Measurements from ENCODE around the gene TMSB10.
A peak's percentile ranks its signal among the peaks of the same experiment; 100 is the strongest.

TMSB10 gene

GRCh38 chr2:84880645-84881521 lies 24.6 kb upstream of the TMSB10 start, which contains the start of gene TRABD2A:
Gene TRABD2A (minus strand): TSS chr2:84881084. CDS start chr2:84881039, 45 bp downstream.
- DNase-seq, result peak; percentile 58

GRCh38 chr2:84881581-84882413 lies 23.7 kb upstream of the TMSB10 start:
- peak; percentile 92 for DNase-seq

GRCh38 chr2:84882414-84882738 lies 23.1 kb upstream of the TMSB10 start:
- DNase-seq, result no peak

DNA sequence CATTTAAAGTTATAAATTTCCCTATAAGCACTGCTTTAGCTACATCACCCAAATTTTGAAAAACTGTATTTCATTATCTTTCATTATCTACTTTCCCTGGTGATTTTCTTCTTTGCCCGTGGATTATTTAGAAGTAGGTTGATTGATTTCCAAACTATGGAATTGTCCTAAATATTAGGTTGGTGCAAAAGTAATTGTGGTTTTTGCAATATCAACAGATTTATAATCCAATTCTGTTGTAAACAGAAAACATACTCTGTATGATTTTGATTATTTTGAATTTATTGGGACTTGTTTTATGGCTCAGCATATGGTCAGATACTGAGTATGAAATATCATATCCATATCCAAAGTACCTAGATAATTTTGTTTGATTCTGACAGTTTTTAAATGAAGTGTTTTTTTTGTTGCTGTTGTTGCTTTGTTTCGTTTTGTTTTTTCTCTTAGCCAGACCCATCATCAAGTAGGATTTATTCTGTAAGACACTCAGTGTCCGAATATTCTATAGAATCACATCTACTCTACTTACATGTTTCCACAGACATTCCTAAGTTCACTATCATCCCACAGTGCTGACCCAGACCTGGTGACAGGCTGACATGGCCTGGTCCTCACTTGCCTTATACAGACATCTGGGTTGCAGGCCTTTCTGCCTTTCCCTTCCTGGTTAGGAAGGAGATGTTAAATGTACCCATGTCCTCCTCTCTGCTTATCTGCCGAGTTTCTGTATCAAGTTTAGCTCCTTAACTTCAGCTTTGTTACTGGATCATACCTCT lies 22.5 kb upstream of the TMSB10 start:
- DNase-seq, result no peak

DNA sequence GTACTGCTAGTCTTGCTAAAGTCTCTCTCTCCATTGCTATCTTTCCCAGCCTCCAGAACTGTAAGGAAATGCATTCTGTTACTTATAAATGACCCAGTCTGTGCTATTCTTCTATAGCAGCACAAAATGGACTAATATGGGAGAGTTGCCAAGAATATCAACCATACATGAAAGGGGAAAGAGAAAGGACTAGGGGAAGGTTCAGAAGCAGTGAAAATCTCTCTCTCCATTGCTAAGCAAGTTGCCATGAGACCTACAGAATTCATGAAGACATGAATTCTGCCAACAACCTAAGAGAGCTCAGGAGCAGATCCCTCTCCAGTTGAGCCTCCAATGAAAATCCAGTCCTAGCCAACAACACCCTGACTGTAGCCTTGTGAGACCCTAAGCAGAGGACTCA lies 21.0 kb upstream of the TMSB10 start:
- DNase-seq, result no peak

- DNase-seq, result no peak
These were observed 20.3 kb upstream of the TMSB10 start for GRCh38 chr2:84885111-84885510.

- no peak for DNase-seq
These were observed 18.7 kb upstream of the TMSB10 start for GRCh38 chr2:84886791-84887190.

- peak; percentile 88 for DNase-seq
These were observed 16.8 kb upstream of the TMSB10 start for GRCh38 chr2:84888401-84889276.

DNA sequence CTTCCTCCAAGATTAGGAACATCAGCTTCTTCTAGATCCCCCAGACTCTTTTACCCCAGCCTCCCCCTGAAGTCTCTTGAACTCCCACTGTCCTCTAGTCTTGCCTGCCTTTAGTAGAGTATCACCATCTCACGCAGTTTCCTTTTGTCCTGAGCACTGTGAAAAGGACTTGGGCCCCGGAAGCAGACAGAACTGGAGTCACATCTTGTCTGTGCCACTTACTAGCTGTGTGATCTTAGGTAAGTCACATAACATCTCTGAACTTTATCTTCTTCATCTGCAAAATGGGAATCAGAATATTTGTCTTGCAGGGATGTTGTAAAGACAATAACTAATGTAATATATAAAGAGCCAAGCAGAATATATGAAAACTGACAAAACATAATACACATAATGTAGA lies 16.1 kb upstream of the TMSB10 start:
- no peak for DNase-seq

DNA sequence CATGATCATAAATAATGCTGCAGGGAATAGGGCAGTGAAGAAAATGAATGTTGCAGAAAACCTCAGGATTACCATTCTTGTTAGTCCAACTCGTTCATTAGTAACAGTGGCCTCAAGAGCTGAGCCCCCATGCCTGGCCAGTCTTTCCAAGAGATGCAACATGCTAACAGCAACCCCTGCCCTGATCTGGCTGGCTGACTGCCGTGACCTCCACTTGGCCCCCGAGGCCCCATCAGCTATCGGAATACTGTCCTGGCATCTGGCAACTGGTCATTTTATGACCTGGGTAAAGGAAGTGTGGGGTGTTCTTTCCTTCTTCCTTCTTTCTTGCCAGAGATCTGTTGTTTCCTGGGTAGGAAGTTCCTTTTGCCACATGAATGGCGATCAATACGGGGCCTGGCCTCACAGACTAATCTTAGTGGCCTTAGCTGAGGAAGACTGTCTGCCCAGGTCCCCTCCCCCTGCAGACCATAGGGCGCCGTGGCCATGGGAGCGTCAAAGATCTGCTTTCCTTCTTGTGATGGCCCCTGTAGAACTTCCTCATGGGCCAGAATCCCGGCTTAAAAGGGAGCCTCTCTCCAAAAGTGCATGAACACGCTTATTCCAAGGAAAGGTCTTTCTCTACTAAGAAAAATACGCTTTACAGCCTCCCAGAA lies 14.0 kb upstream of the TMSB10 start:
- no peak for DNase-seq

DNA sequence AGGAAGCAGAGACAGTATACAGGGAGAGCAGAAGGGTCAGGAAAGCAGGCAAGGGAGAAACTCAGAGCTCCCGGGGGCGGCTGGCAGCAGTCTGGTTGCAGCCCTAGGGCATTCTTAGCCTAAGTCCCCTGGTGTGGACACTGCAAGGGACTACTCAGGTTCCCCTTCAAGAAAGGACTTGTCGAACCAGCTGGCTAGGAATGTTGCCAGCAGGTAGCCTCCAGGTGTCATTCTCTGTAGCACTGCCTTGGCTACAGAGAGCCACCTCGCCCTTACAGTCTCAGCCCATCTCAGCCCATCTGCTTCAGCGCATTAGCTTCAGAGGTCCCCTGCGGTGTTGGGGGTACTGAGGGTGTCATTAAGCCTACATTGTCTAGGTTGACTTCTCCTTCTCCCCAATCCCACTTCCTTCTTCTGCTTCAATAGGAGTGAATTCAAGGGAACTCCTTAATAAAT lies 11.3 kb upstream of the TMSB10 start:
- no peak for DNase-seq

GRCh38 chr2:84894758-84895520 lies 10.5 kb upstream of the TMSB10 start:
- DNase-seq, result peak; percentile 56

DNA sequence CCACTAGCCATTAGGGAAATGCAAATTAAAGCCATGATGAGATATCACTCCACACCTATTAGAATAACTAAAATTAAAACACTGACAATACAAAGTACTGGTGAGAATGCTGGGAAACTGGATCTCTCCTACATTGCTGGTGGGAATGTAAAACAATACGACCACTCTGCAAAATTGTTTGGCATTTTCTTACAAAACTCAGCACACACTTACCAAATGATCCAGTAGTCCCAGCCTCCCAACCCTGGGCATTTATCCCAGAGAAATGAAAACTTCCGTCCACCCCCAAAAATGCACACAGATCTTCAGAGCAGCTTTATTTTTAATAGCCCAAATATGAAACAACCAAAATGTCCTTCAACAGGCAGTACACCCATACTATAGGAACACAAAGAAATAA lies 8.9 kb upstream of the TMSB10 start:
- DNase-seq, result no peak

DNA sequence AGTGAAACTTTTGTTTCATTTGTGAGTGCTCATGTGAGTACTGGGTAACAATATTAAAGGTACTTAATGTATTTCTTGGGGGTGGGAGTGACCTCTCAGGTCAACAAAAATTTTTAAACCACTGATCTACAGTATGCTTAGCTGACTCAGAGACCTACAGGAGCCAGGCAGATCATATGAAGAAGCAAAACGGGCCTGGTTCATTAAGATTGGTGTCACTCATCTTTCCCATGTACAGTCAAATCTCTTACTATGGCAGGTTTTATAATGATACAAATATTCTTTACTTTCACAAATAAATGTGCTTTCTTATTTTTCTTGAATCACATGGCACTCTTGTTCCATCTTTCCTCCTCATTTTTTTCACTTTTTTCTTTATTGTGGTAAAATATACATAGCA lies 7.7 kb upstream of the TMSB10 start:
- no peak for DNase-seq

DNA sequence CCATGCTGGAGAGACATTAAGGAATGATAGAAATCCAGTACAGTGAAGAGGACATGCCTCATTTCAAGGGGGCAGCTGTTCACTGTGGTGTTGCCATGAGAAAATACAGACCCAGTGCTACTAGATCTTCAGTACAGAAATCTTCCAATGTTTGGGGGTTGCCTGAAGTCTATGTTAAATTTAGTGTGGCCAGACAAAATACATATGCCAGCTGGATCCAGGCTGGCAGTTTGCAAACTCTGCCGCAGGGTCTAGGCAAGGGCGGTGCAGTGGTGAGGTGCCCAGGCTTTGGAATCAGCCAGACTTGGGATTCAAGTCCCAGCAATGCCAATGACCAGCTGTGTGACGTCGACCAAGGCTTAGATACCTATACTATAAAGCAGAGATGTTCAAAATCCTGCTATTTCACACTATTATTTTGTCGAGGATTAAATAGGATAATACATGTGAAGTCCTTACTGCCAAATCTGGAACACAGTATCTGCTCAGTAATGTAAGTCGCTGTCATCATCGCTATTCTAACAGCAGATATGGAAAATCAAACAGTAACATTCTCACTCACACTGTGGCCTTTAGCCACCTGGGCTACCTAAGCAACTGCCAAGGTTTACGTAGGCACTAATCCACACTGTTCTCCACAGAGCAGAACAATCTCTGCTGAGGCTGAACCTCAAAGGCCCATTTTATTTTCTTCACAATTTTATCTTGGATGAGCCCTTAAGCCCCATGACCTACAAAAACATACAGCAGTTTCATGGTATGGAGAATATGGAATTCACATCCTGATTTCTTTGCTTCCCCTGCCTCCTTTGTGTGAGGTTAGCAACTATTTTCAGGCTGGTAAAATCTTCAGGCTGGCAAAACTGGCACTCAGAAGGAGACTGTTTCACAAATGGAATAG lies 5.9 kb upstream of the TMSB10 start:
- DNase-seq, result no peak

GRCh38 chr2:84900971-84901370 lies 4.5 kb upstream of the TMSB10 start:
- DNase-seq, result peak; percentile 51

DNA sequence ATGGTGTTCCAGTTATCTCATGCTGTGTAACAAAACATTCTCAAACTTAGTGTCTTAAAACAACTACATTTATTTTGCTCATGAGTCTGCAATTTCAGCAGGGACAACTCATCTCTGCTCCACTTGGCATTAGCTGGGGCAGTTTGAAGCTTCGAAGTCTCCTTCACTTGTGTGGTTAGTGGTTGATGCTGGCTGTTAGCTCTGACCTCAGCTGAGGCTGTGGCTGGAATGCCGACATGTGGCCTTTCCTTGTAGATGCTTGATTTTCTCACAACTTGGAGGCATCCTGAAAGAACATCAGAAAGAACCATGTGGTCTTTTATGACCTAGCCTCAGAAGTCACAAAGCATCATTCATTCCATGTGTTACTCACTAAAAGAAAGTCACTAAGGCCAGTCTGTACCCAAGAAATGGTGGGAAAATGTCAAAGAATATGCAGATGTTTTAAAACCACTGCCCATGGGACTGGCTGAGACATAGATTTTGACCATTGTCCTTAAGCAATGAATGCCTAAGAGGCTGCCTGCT lies 3.8 kb upstream of the TMSB10 start:
- peak; percentile 44 for DNase-seq

DNA sequence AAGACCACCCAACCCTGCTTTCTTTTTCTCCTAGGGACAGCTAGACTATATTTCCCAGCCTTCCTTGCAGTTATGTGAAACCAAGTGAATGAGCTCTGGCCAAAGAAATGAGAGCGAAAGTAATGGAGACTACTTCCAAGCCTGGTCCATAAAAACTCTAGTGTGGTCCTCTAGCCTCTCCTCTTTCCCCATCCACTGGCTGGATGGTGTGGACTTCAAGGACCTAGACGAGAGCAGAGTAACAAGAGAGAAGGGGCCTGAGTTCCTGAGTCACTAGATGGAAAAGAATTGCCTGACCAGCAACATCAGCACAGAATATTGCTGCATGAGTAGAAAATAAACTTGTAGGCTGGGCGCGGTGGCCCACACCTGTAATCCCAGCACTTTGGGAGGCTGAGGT lies 2.9 kb upstream of the TMSB10 start:
- DNase-seq, result no peak

DNA sequence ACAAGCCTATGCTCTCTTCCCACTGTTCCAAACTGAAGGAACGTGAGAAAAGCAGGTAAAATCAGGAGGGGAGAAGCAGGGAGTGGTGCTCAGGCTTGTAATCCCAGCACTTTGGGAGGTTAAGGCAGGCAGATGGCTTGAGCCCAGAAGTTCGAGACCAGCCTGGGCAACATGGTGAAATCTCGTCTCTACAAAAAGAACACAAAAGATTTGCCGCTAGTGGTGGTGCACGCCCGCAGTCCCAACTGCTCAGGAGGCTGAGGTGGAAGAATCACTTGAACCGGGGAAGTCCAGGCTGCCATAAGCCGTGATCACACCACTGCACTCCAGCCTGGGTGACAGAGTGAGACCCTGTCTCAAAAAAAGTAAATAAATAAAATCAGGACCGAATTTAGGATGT lies 1.3 kb upstream of the TMSB10 start:
- no peak for DNase-seq

All from hematopoietic multipotent progenitor cell treated with erythropoietin and hydrocortisone succinate and interleukin-3 and kit ligand, for 4 days (in vitro differentiated cells).